HG03520 (cell line): Measurements from ENCODE around the gene PTGES3.
A peak's percentile ranks its signal among the peaks of the same experiment; 100 is the strongest.
"Not testable (repeated sequence)": the region's sequence is repeated elsewhere in the genome, so short reads cannot be mapped to it uniquely, and the experiment has no call there.

ENCODE experiments used
- ATAC-seq: cut with Tn5 transposase; IDR thresholded peaks from one replicate; pipeline ENCODE4 v1.9.1; 2021; ENCODE audit warnings: mild to moderate bottlenecking, moderate library complexity; ENCODE audit not compliant: unreplicated experiment

The PTGES3 gene

DNA sequence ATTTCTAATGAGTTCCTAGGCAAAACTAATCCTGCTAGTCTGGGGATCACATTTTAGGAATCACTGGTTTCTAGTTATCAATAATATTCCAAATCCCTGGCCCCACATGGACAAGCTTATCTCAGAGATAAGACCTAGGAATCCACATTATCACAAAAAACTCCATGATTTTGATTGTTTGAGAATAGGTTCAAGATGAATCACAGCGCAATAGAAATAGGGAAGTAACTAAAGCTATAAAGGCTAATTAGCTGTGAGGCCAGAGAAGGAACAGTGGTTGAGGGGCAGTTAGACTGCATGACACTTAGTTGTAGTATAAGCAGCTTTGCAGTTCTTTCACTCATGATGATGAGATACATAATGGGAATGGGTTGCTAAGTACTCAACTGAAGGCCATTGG lies 29.2 kb downstream of the PTGES3 start:
- ATAC-seq = no peak

DNA sequence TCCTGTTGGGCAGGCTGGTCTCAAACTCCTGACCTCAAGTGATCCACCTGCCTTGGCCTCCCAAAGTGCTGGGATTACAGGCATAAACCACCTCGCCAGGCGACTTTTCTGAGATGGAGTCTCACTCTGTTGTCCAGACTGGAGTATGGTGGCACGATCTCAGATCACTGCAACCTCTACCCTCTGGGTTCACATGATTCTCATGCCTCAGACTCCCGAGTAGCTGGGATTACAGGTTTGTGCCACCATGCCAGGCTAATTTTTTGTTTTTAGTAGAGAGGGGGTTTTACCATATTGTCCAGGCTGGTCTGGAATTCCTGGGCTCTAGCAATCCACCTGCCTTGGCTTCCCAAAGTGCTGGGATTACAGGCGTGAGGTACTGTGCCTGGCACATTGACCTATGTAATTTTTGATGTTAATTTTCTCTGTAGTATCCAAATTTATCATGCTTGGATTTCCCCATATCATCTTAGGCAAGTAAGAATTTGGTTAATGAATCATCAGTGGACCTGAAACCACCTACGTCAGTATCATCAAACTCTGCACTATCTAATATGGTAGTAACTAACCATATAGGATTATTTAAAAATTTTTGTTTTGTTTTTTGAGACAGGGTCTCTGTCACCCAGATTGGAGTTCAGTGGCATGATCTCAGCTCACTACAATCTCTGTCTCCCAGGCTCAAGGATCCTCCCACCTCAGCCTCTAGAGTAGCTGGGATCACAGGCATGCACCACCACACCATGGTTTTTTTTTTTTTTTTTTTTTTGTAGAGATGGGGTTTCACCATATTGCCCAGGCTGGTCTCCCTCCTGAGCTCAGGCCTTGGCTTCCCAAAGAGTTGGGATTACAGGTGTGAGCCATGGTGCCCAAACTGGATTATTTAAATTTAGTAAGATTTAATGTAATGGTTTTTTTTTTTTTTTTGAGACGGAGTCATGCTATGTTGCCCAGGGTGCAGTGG lies 30.4 kb downstream of the PTGES3 start:
- no peak for ATAC-seq

DNA sequence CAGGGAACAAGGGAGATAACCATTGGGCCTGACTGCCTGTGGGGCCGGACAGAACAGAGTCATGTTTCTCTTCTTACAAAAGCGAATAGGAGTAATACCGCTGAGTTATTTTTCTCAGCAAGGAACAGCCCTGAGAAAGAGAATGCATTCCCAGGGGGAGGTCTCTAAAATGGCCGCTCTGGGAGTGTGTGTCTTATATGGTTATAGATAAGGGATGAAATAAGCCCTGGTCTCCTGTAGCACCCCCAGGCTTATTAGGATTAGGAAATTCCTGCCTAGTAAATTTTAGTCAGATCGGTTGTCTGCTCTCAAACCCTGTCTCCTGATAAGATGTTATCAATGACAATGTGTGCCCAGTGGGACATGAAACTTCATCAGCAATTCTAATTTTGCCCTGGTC lies 34.3 kb downstream of the PTGES3 start:
- ATAC-seq = not testable (repeated sequence)

DNA sequence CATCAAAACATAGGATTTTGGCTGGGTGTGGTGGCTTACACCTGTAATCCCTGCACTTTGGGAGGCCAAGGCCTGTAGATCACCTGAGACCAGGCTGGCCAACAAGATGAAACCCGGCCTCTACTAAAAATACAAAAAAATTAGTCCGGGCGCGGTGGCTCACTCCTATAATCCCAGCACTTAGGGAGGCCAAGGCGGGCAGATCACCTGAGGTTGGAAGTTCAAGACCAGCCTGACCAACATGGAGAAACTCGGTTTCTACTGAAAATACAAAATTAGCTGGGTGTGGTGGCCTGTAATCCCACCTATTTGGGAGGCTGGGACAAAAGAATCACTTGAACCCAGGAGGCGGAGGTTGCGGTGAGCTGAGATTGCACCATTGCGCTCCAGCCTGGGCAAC lies 40.1 kb downstream of the PTGES3 start:
- not testable (repeated sequence) for ATAC-seq

DNA sequence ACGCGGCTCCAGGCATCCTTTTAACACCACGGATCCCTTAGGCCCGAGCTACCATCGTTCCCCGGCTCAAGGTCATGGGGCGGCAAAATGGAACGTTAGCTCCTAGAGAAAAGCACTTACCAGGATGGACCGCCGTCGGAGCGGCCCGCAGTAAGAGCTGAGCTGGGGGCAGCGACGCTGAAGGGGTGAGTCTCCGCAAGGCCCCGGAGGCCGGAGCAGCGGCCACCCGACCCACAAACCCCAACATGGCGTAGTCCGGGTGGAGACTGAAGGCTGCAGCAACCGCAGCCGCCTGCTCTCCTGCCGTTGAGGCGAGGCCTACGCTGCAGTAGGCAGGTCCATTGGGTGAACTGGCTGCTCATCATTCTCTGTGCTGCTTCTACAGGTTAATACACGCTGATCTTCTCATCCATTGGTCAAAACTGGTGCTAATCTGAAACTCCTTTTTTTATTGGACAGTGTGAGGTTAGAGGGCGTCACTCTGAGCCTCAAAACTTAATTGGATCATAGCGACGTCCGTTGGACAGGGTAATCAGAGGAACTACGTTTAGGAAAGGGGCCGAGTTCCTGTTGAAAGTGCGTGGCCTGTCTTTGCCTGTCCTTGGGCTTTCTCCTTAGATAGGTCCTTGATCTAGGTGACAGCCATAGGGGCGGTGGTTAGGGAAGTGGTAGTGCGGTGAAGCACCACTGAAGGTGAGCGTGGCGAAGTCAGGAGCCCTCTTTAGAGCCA lies 42.2 kb downstream of the PTGES3 start, which contains the start of gene ATP5F1B:
Gene ATP5F1B, minus strand, starts transcription at position 268 of the 730 bp plus-strand sequence. Its CDS starts 21 bp downstream, at position 247.
- peak; percentile 98 for ATAC-seq

DNA sequence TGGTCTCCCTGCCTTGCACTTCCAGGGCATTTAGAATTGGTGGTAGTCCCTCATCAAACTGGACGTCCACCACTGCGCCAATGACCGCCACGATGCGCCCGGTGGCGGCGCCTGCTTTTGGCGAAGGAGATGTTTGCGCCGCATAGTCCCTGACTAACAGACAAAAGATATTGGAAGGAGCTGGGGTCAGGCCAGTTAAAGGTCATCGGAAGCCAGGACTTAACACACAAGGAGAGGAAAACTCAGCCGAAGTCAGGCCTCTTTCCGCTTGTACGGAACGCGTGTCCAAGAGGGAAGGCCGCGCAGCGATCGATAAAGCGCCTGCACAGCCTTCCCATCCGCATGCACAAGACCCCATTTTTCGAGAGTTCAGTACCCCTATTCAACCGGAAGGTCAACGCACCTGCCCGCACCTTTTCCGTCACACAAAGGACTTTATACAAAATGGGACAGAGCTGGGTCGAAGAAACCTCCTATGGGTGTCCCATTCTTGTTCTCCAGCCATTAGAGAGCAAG lies 42.8 kb downstream of the PTGES3 start:
- no peak for ATAC-seq

DNA sequence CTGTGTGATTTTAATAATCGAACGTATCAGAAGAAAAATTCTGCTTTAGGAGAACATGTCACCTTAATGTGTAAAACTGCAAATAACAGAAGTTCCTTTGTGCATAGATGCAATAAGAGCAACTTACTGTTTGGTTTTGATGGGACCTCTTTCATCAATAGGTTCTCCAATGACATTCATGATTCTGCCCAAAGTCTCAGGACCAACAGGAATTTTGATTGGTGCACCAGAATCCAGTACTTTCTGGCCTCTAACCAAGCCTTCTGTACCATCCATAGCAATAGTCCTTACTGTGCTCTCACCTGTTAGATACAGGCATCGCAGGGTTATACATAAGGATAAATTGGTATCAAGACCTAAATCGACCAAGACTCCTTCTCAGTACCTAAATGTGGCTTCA lies 43.4 kb downstream of the PTGES3 start:
- ATAC-seq = no peak

DNA sequence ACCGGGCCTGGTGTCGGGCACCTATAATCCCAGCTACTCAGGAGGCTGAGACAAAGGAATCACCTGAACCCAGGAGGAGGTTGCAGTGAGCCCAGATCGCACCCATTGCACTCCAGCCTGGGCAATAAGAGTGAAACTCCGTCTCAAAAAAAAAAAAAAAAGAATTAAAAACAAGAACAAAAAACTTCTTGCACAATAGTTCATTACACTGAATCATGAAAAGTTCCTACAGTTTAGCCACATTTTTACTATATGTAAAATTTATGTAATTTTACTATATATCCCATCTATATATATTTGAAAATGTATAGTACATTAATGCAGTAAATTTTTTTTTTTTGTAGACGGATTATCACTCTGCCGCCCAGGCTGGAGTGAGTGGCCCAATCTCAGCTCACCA lies 46.9 kb downstream of the PTGES3 start:
- no peak for ATAC-seq

DNA sequence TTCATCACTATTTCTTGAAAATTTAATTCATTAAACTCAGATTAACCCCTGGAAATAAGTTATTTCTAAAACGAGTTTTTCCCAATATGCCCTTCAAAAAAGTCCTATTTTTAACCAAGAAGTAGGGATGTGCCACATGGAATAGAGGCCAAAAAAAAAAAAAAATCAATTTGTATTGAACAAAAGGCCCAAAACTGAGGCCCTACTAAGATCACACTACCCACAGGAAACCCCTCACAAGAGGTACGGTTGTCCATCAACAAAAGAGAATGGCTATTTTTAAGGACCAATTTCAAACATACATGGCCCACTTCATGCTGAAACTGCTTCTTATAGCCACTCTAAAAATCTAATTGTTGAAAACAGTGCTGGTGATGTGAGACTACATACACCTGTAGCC lies 50.5 kb downstream of the PTGES3 start:
- no peak for ATAC-seq

DNA sequence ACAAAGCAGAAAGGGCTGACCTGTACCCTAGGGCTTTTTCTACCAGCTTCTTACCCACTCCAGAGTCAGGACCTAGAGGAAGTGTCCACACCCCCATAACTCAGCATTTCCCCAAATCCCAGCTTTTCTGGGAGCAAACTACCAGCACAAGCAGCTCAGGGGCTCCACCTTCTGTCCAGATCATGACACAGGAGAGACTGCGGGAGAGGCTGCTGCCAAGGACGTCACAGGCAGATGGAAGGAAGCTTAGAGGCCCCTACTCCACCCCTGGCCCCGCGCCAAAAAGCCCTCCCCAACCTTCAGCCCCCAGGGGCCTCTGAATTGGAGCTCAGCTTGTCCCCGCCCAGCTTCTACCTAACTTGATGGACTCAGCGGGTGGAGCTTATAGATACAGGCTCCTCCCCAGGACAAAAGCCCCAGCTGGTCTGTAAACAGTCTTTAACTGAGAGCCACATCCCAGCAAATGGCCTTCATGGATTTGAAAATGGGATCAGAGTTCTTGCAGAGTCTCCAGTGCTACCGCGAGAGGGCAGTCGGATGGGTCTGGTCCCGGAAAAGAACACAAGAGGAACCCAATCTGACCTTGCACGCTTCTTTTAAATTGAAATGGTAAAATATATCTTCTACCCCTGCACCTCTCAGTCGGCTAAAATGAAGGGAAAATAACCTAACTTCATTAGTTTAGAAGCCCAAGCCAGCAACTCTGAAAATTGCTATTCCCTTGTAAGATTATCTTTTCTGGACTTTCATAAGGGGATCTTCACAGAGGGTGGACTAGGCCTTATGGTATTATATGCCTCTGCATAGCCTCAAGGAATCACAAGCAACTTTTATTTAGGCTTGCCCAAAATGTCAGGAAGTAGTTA lies 51.2 kb downstream of the PTGES3 start:
- ATAC-seq = peak; percentile 46

DNA sequence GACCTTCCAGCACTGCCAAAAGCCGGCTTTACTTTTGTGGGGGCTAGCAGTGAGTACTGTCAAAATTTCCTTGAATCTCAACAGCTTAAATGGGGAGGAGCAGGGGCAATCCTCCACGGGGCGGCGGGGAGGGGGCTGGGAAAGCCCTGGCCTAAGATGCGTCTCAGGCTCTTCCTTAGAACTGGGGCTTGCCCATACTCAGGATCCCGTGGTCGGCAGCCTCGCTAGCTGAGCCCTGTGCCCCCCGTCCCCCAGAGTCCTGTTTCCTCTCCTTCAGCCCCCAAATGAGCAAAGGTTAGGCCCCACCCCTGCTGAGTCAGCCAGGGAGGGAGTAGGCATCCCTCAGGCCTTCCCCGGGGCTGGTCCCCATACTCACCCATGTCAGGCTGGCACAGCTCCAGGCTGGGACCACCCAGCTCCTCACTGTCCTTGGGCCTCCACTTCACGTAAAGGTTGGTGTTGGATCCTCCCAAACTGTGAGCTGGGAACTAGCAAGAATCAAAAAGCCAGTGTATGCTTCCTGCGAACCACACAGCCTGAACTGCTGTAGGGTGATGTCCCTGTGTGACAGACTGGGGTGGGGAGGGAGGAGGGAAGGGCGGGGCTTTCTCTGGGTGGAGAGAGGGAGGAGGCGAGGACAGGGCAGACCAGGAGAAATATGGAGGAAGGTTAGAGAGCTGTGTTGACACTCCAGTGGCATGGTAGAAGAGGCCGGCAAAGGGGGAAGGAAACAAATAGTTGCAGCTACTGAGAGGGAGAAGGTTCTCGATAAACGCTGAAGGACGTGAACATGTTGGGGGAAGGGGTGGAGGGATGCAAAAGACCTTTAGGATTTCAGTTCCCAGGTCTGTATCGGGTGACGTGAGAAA lies 52.0 kb downstream of the PTGES3 start:
- peak; percentile 34 for ATAC-seq

DNA sequence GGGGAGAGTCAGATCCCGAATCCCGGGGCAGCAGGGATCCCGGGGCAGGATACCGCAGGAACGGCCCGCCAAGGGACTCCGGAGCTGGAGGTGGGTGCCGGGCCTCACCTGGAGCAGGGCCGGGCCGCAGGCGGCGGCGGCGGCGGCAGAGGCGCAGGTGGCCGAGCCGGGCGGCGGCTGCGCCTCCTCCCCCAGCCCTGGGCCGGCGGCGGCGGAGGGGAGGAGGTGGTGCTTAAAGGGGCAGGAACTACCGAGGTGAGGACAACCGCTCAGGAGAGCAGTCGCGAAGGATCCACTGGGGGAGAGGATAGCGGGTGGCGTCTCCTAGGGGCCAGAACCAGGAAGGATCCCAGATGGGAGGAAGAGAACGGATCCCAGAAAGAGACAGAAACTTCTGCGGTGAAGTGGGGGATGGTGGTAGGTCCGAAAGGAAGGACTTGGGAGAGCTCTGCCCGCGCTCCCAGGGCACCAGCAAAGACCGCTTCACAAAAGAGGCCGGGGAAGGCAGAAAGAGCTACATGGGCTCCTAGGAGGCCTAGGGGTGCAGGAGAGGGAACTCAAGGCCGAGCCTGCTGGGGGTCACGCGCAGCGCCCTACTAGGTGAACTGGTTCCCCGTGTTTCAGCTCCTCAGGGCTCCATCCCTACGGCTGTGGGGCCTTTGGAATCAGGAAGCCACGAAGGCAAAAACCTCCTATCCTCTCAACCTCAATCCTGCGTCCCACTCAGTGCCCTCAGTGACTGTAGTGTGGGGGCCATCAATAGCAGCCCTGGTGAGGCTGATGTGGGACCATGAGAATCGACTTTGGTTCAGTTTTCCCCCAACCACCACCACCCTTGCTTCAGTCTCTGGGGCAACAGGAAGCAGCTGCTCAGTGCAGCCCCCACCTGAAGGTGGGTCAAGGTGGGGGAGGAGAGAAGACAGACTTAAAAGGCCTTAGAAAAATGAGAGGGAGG lies 53.0 kb downstream of the PTGES3 start:
- ATAC-seq = no peak

DNA sequence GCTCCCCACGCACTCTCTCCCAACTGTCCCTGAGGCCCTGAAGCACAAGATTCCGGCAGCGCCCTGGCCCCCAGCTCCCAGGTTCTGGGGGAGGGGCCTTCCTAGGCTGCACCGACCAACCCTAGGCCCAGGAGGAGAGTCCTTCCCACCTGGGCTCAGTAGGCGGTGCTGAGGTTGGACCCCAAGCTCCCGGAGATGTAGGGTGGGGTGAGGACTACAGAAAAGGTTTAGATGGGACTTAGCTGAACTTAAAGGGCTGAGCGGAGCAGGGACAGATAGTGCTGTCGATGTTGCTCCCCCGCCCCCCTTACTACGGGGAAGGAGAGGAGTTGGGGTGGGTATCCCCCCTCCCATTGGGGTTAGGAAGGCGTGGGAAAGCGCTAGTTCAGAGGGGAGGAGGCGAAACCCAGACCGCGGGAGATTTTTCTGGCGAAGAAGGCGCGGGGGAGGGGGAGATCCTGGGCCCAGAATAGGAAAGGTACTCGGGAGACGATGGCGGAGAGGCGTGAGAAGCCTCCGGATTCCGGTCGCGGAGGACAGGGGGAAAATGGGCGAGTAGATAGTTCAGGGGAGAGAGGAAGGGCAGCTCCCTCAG lies 53.7 kb downstream of the PTGES3 start:
- no peak for ATAC-seq

DNA sequence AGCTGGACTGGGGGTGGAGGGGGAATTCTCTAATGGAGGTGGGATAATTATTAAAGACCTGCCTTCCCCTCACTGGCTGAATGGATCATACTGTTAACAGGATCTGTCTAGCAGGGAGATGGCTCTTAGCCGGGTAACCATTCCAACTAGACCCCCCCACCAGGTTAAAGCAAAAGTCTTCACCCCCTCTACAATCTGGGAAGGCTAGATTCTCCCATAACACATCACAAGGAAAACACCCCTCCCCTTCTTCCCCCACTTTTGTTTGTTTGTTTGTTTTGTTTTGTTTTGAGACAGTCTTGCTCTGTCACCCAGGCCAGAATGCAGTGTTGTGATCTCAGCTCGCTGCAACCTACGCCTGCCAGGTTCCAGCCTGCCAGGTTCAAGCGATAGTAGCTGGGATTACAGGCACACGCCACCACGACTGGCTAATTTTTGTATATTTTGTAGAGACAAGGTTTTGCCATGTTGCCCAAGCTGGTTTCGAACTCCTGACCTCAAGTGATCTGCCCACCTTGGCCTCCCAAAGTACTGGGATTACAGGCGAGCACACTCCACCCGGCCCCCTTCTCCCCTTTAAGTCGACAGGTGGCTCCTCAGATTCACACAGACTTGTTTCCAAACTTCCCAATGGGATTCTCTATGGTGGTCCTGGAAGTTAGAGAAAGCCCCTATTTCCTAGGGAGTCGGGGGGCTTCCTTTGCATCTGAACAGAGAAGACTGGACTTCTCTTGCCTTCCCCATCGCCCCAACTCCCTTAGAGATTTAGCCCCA lies 54.4 kb downstream of the PTGES3 start:
- no peak for ATAC-seq

DNA sequence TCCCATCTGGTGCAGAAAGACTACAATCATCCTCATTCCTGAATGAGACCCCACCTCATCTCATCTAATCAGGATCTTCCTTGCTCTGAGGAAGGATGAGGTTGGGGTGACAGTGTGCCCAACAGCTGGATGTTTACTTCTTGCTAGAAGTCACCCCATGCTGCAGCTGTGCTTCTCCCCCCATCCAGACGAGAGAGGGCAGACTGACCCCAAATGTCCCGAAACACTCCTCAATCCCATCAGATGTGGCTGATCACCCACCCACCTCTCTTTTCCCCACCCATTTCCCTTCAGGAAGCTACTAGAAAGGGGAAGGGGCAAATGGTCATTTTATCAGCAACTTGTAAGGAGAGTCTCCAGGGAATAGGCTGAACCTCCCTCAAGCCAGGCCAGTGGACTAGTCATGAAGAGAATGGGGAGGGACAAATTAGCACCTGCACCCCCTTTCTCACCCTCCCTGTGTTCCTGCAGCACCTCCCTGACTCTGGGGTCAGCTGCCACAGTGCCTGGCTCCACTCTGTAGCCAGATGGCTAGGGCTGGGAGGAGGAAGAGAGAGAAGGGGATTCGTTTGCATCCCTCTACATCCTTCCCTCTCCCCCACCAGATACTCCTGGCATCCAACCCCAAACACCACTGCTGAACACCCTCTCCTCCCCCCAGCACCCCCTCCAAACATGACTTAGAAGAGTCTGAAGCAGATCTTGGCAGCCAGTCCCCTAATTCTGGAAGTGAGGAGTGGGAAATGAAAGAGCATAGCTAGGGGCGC lies 55.2 kb downstream of the PTGES3 start:
- no peak for ATAC-seq

DNA sequence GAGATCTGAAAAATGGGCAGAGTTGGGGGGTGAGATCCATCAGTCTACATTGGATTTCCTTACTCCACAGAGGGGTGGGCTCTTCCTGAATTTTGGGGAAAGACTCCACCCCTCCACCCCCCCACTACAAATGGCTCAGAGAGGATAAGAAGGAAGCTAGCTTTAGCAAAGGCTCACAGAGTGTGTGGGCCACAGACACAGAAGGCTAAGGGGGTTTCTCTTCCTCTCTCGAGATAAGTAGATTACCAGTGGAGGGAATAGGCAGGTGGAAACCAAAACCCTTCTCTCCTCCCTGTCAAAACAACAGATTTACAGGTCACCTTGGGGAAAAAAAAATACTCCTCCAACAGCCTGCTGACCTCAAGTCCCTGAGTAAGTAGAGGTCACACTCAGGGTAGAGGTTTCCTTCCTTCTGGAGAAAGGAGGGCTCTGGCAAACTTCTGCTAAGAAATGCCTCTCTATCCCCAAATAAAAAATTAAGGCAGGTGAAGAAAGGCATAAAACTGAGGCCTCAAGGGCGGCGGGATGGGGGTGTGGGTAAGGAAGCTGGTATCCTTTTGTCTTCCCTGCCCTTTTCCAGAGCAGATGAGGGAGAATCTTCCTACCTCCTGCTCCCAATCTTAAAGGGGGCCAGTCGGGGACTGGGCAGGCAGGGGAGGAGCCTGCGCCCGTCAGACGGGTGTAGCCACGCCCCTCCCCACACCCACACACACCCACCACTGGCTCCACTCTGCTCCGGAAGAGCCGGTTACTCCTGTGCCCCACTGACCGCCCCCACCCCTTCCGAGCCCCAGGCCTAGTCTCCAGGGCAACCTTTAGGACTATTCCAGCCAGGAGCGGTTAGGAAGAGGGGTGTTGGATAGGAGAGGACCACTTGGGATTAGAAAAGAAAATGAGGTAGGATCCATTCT lies 56.0 kb downstream of the PTGES3 start:
- ATAC-seq = no peak
